Natural killer cell (primary cell): ENCODE results near the gene CHD8. TPM values are rescaled to one million over a fixed set of nuclear protein-coding genes. Genes with fewer than 3 reads are reported as not detected.

ENCODE experiments used
- ATAC-seq, 3 donors: fragments of 150-1000 bp in 2 of 3; fragments of 200-7000 bp in 1 of 3; cut with Tn5 transposase; 1 replicate in 1 of 3; 2 replicates in 2 of 3; pipeline ENCODE4 v1.10.0; 2021; ENCODE audit warnings: mild to moderate bottlenecking in 2 of 3, moderate library complexity in 2 of 3
- DNase-seq, 2 donors: peaks; one replicate each; pipeline versions ENCODE4 v3.0.0 to v3.0.0-alpha.2; 2013 to 2021; ENCODE audit warnings: mixed read lengths in 1 of 2
- H3K27ac ChIP-seq: one replicate; pipeline ENCODE4 v1.5.1; 2013; ENCODE audit warnings: mild to moderate bottlenecking, low read length
- H3K27me3 ChIP-seq: one replicate; pipeline ENCODE4 v1.6.1; 2013; ENCODE audit warnings: low read length; ENCODE audit not compliant: control insufficient read depth, insufficient read depth
- H3K36me3 ChIP-seq: one replicate; pipeline ENCODE4 v1.6.1; 2013; ENCODE audit warnings: low read length; ENCODE audit not compliant: control insufficient read depth, insufficient read depth
- H3K4me1 ChIP-seq: one replicate; pipeline ENCODE4 v1.6.1; 2013; ENCODE audit warnings: low read length; ENCODE audit not compliant: control insufficient read depth, insufficient read depth
- H3K4me3 ChIP-seq: one replicate; pipeline ENCODE4 v1.5.1; 2013; ENCODE audit warnings: low read length
- H3K9me3 ChIP-seq: one replicate; pipeline ENCODE4 v1.6.1; 2013; ENCODE audit warnings: low read length; ENCODE audit not compliant: control insufficient read depth, insufficient read depth
- H3K27ac Mint-ChIP-seq, 2 donors: one replicate each; pipeline ENCODE4 v1.8.0; 2022; ENCODE audit warnings: mild to moderate bottlenecking in 2 of 2, mixed read lengths in 2 of 2, moderate library complexity in 1 of 2
- H3K27me3 Mint-ChIP-seq, 2 donors: one replicate each; pipeline ENCODE4 v1.8.0; 2022; ENCODE audit warnings: low read depth in 2 of 2, mixed read lengths in 2 of 2
- H3K36me3 Mint-ChIP-seq: one replicate; pipeline ENCODE4 v1.8.0; 2022; ENCODE audit warnings: mixed read lengths
- H3K4me1 Mint-ChIP-seq, 2 donors: one replicate each; pipeline ENCODE4 v1.8.0; 2022; ENCODE audit warnings: mixed read lengths in 2 of 2
- H3K4me3 Mint-ChIP-seq: one replicate; pipeline ENCODE4 v1.8.0; 2022; ENCODE audit warnings: mild to moderate bottlenecking, moderate library complexity, mixed read lengths
- H3K9me3 Mint-ChIP-seq, 2 donors: one replicate each; pipeline ENCODE4 v1.8.0; 2022; ENCODE audit warnings: mixed read lengths in 2 of 2
- CTCF ChIP-seq: fragments of 200-600 bp; IDR thresholded peaks from one replicate; pipeline ENCODE4 v1.8.0; 2022; ENCODE audit warnings: antibody characterized with exemption
- WGBS: methylation state at CpG from one replicate; pipeline ENCODE4 v1.1.7; 2013; ENCODE audit warnings: missing lambda C conversion rate; ENCODE audit not compliant: insufficient coverage; 5-methylcytosine and 5-hydroxymethylcytosine counted together
- intact Hi-C: fragments of 100-400 bp; cut with micrococcal nuclease; formaldehyde crosslinking; loops from one replicate; pipeline ENCODE4 v1.14.2; 2022
- total RNA-seq, 4 donors: library from RNA; stranded (reverse); fragments of 120-200 nt in 1 of 4; gene quantifications; one replicate each; pipeline versions ENCODE4 v1.2.3 to v1.2.4, GENCODE V29; 2013 to 2022

The CHD8 gene
- total RNA-seq, 3 donors from 2014 or later (not counting 1 experiment from before 2014, with no cell fraction given): 150 to 167 (median 162) TPM

DNA sequence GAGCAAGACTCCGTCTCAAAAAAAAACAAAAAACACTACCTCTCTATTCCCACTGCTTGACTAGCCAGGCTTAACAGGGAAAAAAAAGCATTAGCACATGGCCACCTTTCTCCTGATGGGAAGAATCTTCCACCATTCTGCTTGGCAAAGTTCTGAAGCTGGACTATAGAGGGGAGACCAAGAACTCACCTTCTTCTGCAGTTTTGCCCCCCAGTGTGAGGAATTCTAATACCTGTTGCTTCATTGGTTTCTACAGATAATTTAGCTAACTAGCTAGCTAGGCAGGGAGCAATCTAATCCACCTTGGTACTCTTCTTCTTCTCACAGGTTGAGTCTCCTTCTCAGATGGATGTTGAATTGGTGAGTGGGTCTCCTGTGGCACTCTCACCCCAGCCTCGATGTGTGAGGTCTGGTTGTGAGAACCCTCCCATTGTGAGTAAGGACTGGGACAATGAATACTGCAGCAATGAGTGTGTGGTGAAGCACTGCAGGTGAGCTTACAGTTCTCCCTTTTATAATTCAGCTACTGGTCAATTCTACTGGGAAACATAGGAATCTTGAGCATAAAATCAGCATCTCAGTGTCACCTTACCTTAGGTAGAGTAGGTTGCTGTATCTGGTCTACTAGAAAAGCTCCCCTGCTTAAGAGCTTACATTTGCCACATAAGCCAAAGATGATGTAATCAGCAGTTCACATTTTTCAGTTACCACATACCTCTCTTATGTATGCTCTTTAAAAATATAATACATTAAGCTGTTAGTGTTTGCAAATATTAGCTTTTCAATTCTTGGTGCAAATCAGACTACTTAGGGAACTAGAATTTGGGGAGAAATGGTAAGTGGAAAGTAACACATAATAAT, 39.2 kb upstream of the CHD8 start:
- H3K9me3 Mint-ChIP-seq: no peaks in the 10 kb centered on the region

GRCh38 chr14:21486640-21487087, 30.7 kb upstream of the CHD8 start:
- intact Hi-C loops: no loop called here
- WGBS: 100% methylated on average over 1 of the region's 1 CpG
- peaks cover 34% of the 10 kb centered on the region for H3K36me3 ChIP-seq
- no peaks in the 10 kb centered on the region for H3K4me1 ChIP-seq
- H3K4me1 Mint-ChIP-seq: peaks cover 0 to 3% of the 10 kb centered on the region in 2 donors
- no peak overlapping the region for H3K4me3 Mint-ChIP-seq
- H3K4me3 ChIP-seq: no peak overlapping the region
- H3K9me3 ChIP-seq: no peaks in the 10 kb centered on the region
- peaks cover 8% of the 10 kb centered on the region for H3K36me3 Mint-ChIP-seq
- DNase-seq (no peak), ATAC-seq (no peak)
- no peak overlapping the region for H3K27ac ChIP-seq
- no peak overlapping the region for H3K27ac Mint-ChIP-seq
- no peak for TF ChIP-seq CTCF
- no peaks in the 10 kb centered on the region for H3K9me3 Mint-ChIP-seq
- no peaks in the 10 kb centered on the region for H3K27me3 Mint-ChIP-seq
- H3K27me3 ChIP-seq: no peaks in the 10 kb centered on the region

More for the DNA sequence above, 39.2 kb upstream of the CHD8 start:
- H3K36me3 Mint-ChIP-seq: peaks cover 18% of the 10 kb centered on the region
- Histone ChIP-seq H3K9me3 (no peaks in the 10 kb centered on the region), H3K4me1 (no peaks in the 10 kb centered on the region), H3K27ac (no peak overlapping the region), H3K36me3 (peaks cover 78% of the 10 kb centered on the region), H3K4me3 (no peak overlapping the region), H3K27me3 (no peaks in the 10 kb centered on the region)
- no peak for TF ChIP-seq CTCF
- ATAC-seq: no peak
- WGBS: 100% methylated on average over 1 of the region's 2 CpGs
- intact Hi-C loops: no loop called here
- H3K4me3 Mint-ChIP-seq: no peak overlapping the region
- H3K4me1 Mint-ChIP-seq: peaks cover 0 to 5% of the 10 kb centered on the region in 2 donors
- no peak for DNase-seq
- H3K27ac Mint-ChIP-seq: peak overlapping the region in 1 of 2 donors; percentile 26
- no peaks in the 10 kb centered on the region for H3K27me3 Mint-ChIP-seq

DNA sequence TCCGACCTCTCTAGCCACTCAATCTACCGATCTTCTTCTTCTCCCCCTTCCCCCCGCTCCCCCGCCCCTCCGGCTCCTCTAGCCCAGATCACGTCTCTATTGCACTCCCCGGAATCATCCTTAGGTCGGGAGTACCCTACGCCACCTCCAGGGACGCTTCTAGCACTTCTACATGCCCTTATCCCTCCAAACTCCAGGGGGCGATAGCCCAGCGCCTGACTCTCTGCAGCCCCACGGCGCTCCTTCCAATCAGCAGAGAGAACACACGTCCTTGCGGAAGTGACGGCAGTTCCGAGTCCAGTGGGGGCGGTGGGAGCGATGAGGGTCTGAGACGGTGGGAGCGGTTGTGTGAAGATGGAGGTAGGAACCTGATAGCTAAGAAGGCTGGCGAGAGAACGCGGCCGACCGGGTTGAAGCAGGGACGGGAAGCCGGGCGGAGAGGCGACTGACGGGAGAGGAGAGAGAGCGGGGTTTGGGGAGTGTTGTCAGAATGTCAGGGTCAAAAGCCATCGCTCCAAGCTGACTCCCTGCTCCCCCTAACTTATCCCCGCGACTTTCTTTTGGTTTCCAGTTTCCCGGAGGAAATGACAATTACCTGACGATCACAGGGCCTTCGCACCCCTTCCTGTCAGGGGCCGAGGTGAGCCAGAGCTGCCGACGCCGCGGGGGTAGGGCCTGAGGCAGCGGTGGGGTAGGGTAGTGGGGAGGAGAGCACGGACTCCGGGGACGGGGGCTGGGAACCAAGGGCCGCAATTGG, 21.2 kb upstream of the CHD8 start, which contains the start of the genes RAB2B and TOX4:
TSS of gene RAB2B (minus strand) at position 35 of the 757 bp plus-strand sequence. CDS start 87 bp downstream, outside the sequence.
TSS of gene TOX4 (plus strand) at position 271 of the 757 bp plus-strand sequence. CDS start at position 355, 84 bp downstream.
- no peaks in the 10 kb centered on the region for H3K9me3 ChIP-seq
- WGBS: under 1% methylated on average over 49 of the region's 49 CpGs
- Mint-ChIP-seq H3K4me3 (peak within 1 kb of the TSS; percentile 98), H3K4me1 (peaks cover 34 to 43% of the 10 kb centered on the region in 2 donors), H3K36me3 (peaks cover 9% of the 10 kb centered on the region), H3K27me3 (no peaks in the 10 kb centered on the region), H3K9me3 (no peaks in the 10 kb centered on the region), H3K27ac (peak within 1 kb of the TSS; percentile 96 to 97)
- H3K36me3 ChIP-seq: peaks cover 20% of the 10 kb centered on the region
- peak within 1 kb of the TSS; percentile 80 for H3K4me3 ChIP-seq
- peak; percentile 92 to 99 for DNase-seq
- H3K4me1 ChIP-seq: peaks cover 9% of the 10 kb centered on the region
- peak within 1 kb of the TSS; percentile 88 for H3K27ac ChIP-seq
- peak; percentile 88 for TF ChIP-seq CTCF
- peak; percentile 94 to 100 (median 96) for ATAC-seq
- H3K27me3 ChIP-seq: no peaks in the 10 kb centered on the region
- intact Hi-C loops: loop anchor here (1.0 kb wide), 4 partner anchors 21 to 93 kb away; partner anchors contain the start of genes CHD8, METTL3 and SUPT16H
